AG04450 (cell line): ENCODE results near the gene SV2B. TPM values are rescaled to one million over a fixed set of nuclear protein-coding genes. Genes with fewer than 3 reads are reported as not detected.

Experiments used
- CTCF ChIA-PET: fragments of 300-600, 350-600 bp; formaldehyde crosslinking; extraction: SDS; loops from one replicate; lab custom pipeline; 2022; ENCODE audit warnings: antibody characterized with exemption, inconsistent platforms; lab: Charles Lee
- POLR2A ChIA-PET: fragments of 350-600 bp; formaldehyde crosslinking; extraction: SDS; loops from one replicate; lab custom pipeline; 2021; ENCODE audit warnings: antibody characterized with exemption, inconsistent platforms; lab: Yijun Ruan, JAX
- DNase-seq: peaks from one replicate; pipeline ENCODE4 v3.0.0-alpha.2; 2011; ENCODE audit warnings: low read depth, low spot score
- H3K27ac ChIP-seq: one replicate; pipeline ENCODE4 v1.5.1; 2012; ENCODE audit warnings: low read depth, low read length, control low read depth
- H3K27me3 ChIP-seq: one replicate; pipeline ENCODE4 v1.6.0; 2012; ENCODE audit warnings: low read length; ENCODE audit not compliant: control insufficient read depth, insufficient read depth
- H3K4me3 ChIP-seq: 2 replicates; pipeline ENCODE4 v1.5.1; 2011; ENCODE audit warnings: mild to moderate bottlenecking, low read depth, low read length, control low read depth
- H3K9me3 ChIP-seq: 2 replicates; pipeline ENCODE4 v1.5.1; 2012; ENCODE audit warnings: low read length; ENCODE audit not compliant: control insufficient read depth, insufficient read depth
- polyA plus RNA-seq: library from polyadenylated mRNA; depleted of rRNA; stranded (reverse); fragments of >200 nt; gene quantifications from 2 replicates; pipeline ENCODE4 v1.2.3, GENCODE V29; 2011
- TF ChIP-seq, protein P1 (sequence below): IDR thresholded peaks from 2 replicates; pipeline ENCODE4 v1.5.1; 2011; ENCODE audit warnings: low read depth, low read length, control low read depth, inconsistent platforms

SV2B gene
- polyA plus RNA-seq, 1 experiment, result not detected

- ChIA-PET POLR2A (no interaction called here), CTCF (no interaction called here)
- Histone ChIP-seq H3K27me3 (no peaks in the 10 kb centered on the region), H3K27ac (no peak overlapping the region), H3K4me3 (no peak overlapping the region), H3K9me3 (no peaks in the 10 kb centered on the region; the same call in 1 of the 2 replicates)
- TF ChIP-seq, protein P1, sequence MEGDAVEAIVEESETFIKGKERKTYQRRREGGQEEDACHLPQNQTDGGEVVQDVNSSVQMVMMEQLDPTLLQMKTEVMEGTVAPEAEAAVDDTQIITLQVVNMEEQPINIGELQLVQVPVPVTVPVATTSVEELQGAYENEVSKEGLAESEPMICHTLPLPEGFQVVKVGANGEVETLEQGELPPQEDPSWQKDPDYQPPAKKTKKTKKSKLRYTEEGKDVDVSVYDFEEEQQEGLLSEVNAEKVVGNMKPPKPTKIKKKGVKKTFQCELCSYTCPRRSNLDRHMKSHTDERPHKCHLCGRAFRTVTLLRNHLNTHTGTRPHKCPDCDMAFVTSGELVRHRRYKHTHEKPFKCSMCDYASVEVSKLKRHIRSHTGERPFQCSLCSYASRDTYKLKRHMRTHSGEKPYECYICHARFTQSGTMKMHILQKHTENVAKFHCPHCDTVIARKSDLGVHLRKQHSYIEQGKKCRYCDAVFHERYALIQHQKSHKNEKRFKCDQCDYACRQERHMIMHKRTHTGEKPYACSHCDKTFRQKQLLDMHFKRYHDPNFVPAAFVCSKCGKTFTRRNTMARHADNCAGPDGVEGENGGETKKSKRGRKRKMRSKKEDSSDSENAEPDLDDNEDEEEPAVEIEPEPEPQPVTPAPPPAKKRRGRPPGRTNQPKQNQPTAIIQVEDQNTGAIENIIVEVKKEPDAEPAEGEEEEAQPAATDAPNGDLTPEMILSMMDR, result 0 out of 2 replicates have a peak, but pooled peaks have one; percentile 9
- DNase-seq, result no peak
Observed at GRCh38 chr15:91068966-91069365, 31.1 kb upstream of the SV2B start.

- ChIA-PET CTCF (no interaction called here), POLR2A (no interaction called here)
- H3K4me3 ChIP-seq, result no peak overlapping the region
- TF ChIP-seq, protein P1, result no peak
- H3K27me3 ChIP-seq, result no peaks in the 10 kb centered on the region
- no peak for DNase-seq
- H3K27ac ChIP-seq, result no peak overlapping the region
- no peaks in the 10 kb centered on the region for H3K9me3 ChIP-seq
Observed at GRCh38 chr15:91070872-91071271, 29.2 kb upstream of the SV2B start.

DNA sequence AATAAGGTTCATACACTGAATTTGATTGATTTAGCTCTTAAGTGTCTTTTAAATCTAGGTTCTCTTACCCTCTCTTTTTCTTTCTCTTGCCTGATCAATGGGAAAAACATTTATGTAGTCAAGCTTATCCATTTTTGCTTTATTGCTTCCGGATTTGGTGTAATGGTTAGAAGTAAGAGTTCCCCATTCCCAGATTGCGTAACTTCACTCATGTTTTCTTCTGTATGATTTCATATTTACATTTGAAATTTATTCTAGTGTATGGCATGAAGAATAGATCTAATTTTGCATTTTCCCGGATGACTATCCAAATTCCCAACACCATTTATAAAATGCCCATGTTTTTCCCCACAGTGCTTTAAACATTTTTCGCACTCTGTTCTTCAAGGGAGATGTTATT lies 27.9 kb upstream of the SV2B start:
- TF ChIP-seq, protein P1, result no peak
- no peaks in the 10 kb centered on the region for H3K27me3 ChIP-seq
- no peak overlapping the region for H3K27ac ChIP-seq
- ChIA-PET CTCF (interaction anchor here (0.5 to 0.9 kb wide), 2 partner anchors 200 to 231 kb away, joined by 3 to 4 read pairs; no protein-coding TSS in a partner anchor), POLR2A (no interaction called here)
- DNase-seq, result no peak
- H3K4me3 ChIP-seq, result no peak overlapping the region
- H3K9me3 ChIP-seq, result no peaks in the 10 kb centered on the region

DNA sequence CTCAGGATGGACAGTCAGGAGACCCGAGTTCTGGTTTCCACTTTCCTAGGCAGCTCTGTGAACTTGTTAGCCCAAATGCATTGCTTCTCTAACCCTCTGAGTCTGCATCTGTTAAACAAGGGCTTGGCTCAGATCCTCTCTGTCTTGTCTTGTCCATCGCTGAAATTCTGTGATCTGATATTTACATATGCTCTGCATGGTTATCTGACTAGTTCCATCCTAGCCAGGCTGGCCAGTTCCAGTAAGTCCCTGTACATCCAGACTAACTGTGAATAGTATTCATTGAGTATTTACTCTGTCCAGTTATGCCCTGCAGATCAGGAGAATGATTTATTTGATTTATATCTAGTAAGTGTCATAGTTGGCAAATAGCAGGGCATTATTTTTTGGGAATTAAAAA lies 27.0 kb upstream of the SV2B start:
- Histone ChIP-seq H3K27ac (no peak overlapping the region), H3K9me3 (no peaks in the 10 kb centered on the region), H3K4me3 (no peak overlapping the region), H3K27me3 (no peaks in the 10 kb centered on the region)
- CTCF ChIA-PET, result no interaction called here
- DNase-seq, result no peak
- POLR2A ChIA-PET, result no interaction called here
- TF ChIP-seq, protein P1, result no peak

- H3K27ac ChIP-seq, result no peak overlapping the region
- no peak overlapping the region for H3K4me3 ChIP-seq
- DNase-seq, result no peak
- H3K9me3 ChIP-seq, result no peaks in the 10 kb centered on the region
- ChIA-PET CTCF (interaction anchor here (1.3 kb wide), 1 partner anchor 18 kb away, joined by 7 read pairs; no protein-coding TSS in a partner anchor), POLR2A (no interaction called here)
- TF ChIP-seq, protein P1, result no peak
- H3K27me3 ChIP-seq, result no peaks in the 10 kb centered on the region
Observed at GRCh38 chr15:91073768-91074167, 26.3 kb upstream of the SV2B start.
